HepG2 (cell line): Measurements from ENCODE around the gene SLC6A12. TPM values are rescaled to one million over a fixed set of nuclear protein-coding genes. Genes with fewer than 3 reads are reported as not detected.

ENCODE experiments used
- ATAC-seq: fragments of 200-7000 bp; cut with Tn5 transposase; 3 replicates; pipeline ENCODE4 v1.9.1; 2020; ENCODE audit warnings: mild to moderate bottlenecking, moderate library complexity
- BruUV-seq: library from RNA; stranded (reverse); fragments of 400-500 nt; replicated peaks from 2 replicates; lab custom pipeline; 2021; lab: Mats Ljungman, UMichigan
- CTCF ChIA-PET: fragments of 300-600 bp; formaldehyde crosslinking; extraction: SDS; loops from one replicate; lab custom pipeline; 2021; ENCODE audit warnings: low total read pairs, inconsistent platforms, low intra/inter-chr PET ratio; lab: Yijun Ruan, JAX
- POLR2A ChIA-PET: fragments of 350-600 bp; sonication (Branson Sonifier 250); formaldehyde crosslinking; loops from one replicate; lab custom pipeline; 2020; ENCODE audit warnings: antibody characterized with exemption, inconsistent platforms; lab: Yijun Ruan, JAX
- DNase-seq: peaks from one replicate; pipeline ENCODE4 v3.0.0-alpha.2; 2015; ENCODE audit warnings: low spot score
- FAIRE-seq: peaks from 3 replicates; lab custom pipeline; 2011; peaks lifted over from hg19 to GRCh38; lab: Jason Lieb, UNC
- H2AFZ ChIP-seq: one replicate; pipeline ENCODE4 v1.6.1; 2011; ENCODE audit warnings: low read length, inconsistent platforms
- H3K27ac ChIP-seq: fragments of 300-600 bp; 3 replicates; pipeline ENCODE4 v1.8.0; 2011; ENCODE audit warnings: mixed run types, mild to moderate bottlenecking, mixed read lengths, low read length, inconsistent platforms; ENCODE audit not compliant: insufficient read depth; ENCODE audit errors: extremely low read length
- H3K27me3 ChIP-seq, 2 experiments: fragments of 200-600 bp in 1 of 2; 2 replicates in 1 of 2; 3 replicates in 1 of 2; pipeline versions ENCODE4 v1.6.0 to v1.8.0; 2011; ENCODE audit warnings: low read length in 2 of 2, mild to moderate bottlenecking in 2 of 2, moderate library complexity in 2 of 2, inconsistent platforms in 1 of 2; ENCODE audit not compliant: insufficient read depth in 2 of 2, control insufficient read depth in 1 of 2
- H3K36me3 ChIP-seq, 2 experiments: fragments of 200-600 bp in 1 of 2; replicated peaks in 1 of 2; 2 replicates in 1 of 2; 3 replicates in 1 of 2; pipeline versions ENCODE4 v1.5.1 to v1.8.0; 2011; ENCODE audit warnings: low read length in 2 of 2, inconsistent platforms in 1 of 2; ENCODE audit not compliant: insufficient read depth in 2 of 2, control insufficient read depth in 1 of 2
- H3K4me1 ChIP-seq: 2 replicates; pipeline ENCODE4 v1.5.1; 2012; ENCODE audit warnings: low read length, inconsistent platforms; ENCODE audit not compliant: insufficient read depth
- H3K4me2 ChIP-seq: 2 replicates; pipeline ENCODE4 v1.6.0; 2011; ENCODE audit warnings: low read depth, low read length, inconsistent platforms
- H3K4me3 ChIP-seq, 3 experiments: fragments of 200-600 bp in 1 of 3; sonication (generic), shearing (Covaris generic) in 1 of 3; replicated peaks in 1 of 3; 2 replicates each; pipeline ENCODE4 v1.5.1; 2011 to 2016; ENCODE audit warnings: low read length in 3 of 3, inconsistent platforms in 2 of 3, low read depth in 2 of 3, mild to moderate bottlenecking in 2 of 3, control low read depth in 1 of 3, mixed read lengths in 1 of 3; ENCODE audit not compliant: insufficient read depth in 1 of 3
- H3K79me2 ChIP-seq: one replicate; pipeline ENCODE4 v1.6.1; 2011; ENCODE audit warnings: low read length, inconsistent platforms; ENCODE audit not compliant: insufficient read depth
- H3K9ac ChIP-seq: 2 replicates; pipeline ENCODE4 v1.6.0; 2011; ENCODE audit warnings: mild to moderate bottlenecking, low read depth, low read length, inconsistent platforms; ENCODE audit not compliant: insufficient read depth
- H3K9me3 ChIP-seq: 2 replicates; pipeline ENCODE4 v1.5.1; 2012; ENCODE audit warnings: mild to moderate bottlenecking, low read length
- H4K20me1 ChIP-seq: 2 replicates; pipeline ENCODE4 v1.6.0; 2011; ENCODE audit warnings: inconsistent platforms, mild to moderate bottlenecking, low read length, moderate library complexity; ENCODE audit not compliant: insufficient read depth
- MAFF ChIP-seq: IDR thresholded peaks from 2 replicates; pipeline ENCODE4 v1.6.1; 2011; ENCODE audit warnings: low read depth, low read length, improper control_type of control experiment
- MEF2D ChIP-seq: sonication (generic); formaldehyde crosslinking; IDR thresholded peaks from 2 replicates; pipeline ENCODE4 v1.5.1; 2020; ENCODE audit warnings: mild to moderate bottlenecking, missing genetic modification reagents
- PLRG1 ChIP-seq: fragments of 450-650 bp; conservative IDR thresholded peaks from 2 replicates; pipeline ENCODE4 v1.6.1; 2016
- TSC22D2 ChIP-seq: sonication (generic); formaldehyde crosslinking; IDR thresholded peaks from 2 replicates; pipeline ENCODE4 v1.5.1; 2020; ENCODE audit warnings: missing genetic modification reagents, mild to moderate bottlenecking, borderline replicate concordance
- ZC3H13 ChIP-seq: sonication (generic); formaldehyde crosslinking; IDR thresholded peaks from 2 replicates; pipeline ENCODE4 v1.8.1; 2023; ENCODE audit warnings: mild to moderate bottlenecking, missing genetic modification reagents, moderate library complexity
- ZKSCAN5 ChIP-seq: sonication (generic); formaldehyde crosslinking; IDR thresholded peaks from 2 replicates; pipeline ENCODE4 v1.5.1; 2020; ENCODE audit warnings: mild to moderate bottlenecking, missing genetic modification reagents
- ZMYM2 ChIP-seq: sonication (generic); formaldehyde crosslinking; IDR thresholded peaks from 2 replicates; pipeline ENCODE4 v1.8.0; 2022; ENCODE audit warnings: mild to moderate bottlenecking, missing genetic modification reagents
- ZNF124 ChIP-seq: sonication (generic); formaldehyde crosslinking; IDR thresholded peaks from 2 replicates; pipeline ENCODE4 v1.4.0; 2020; ENCODE audit warnings: missing genetic modification reagents
- ZNF33B ChIP-seq: sonication (generic); formaldehyde crosslinking; IDR thresholded peaks from 2 replicates; pipeline ENCODE4 v1.5.1; 2020; ENCODE audit warnings: mild to moderate bottlenecking, missing genetic modification reagents
- ZNF556 ChIP-seq: sonication (generic); formaldehyde crosslinking; IDR thresholded peaks from 2 replicates; pipeline ENCODE4 v1.4.0; 2020; ENCODE audit warnings: mild to moderate bottlenecking, missing genetic modification reagents, borderline replicate concordance
- ZNF569 ChIP-seq: sonication (generic); formaldehyde crosslinking; IDR thresholded peaks from 2 replicates; pipeline ENCODE4 v1.5.0; 2020; ENCODE audit warnings: mild to moderate bottlenecking, missing genetic modification reagents, moderate library complexity, borderline replicate concordance
- ZNF747 ChIP-seq: sonication (generic); formaldehyde crosslinking; IDR thresholded peaks from 2 replicates; pipeline ENCODE4 v1.8.1; 2023; ENCODE audit warnings: missing genetic modification reagents, mild to moderate bottlenecking, borderline replicate concordance
- WGBS: methylation state at CpG from one replicate; pipeline ENCODE4 v1.1.6; 2017; ENCODE audit warnings: low lambda C conversion rate; 5-methylcytosine and 5-hydroxymethylcytosine counted together
- in situ Hi-C: cut with HindIII; loops from 2 replicates; pipeline ENCODE4 v1.10.0; 2017; ENCODE audit warnings: low pct_unique_long_range_greater_than_20kb; ENCODE audit not compliant: extremely low pct_ligation_motif_present
- intact Hi-C: fragments of 100-400 bp; cut with micrococcal nuclease; formaldehyde crosslinking; loops from one replicate; pipeline ENCODE4 v1.10.0; 2022; ENCODE audit not compliant: unreplicated experiment
- polyA plus RNA-seq, 8 experiments: library from polyadenylated mRNA; depleted of rRNA in 3 of 8; stranded (reverse) in 7 of 8; unstranded in 1 of 8; fragments of >200 nt; fragmentation: Illumina TruSeq in 4 of 8; extraction: Trizol in 4 of 8; gene quantifications; 2 replicates each; pipeline versions ENCODE4 v1.2.1 to v1.2.3, GENCODE V29; 2011 to 2016; ENCODE audit warnings: low read depth in 4 of 8, missing spikeins in 1 of 8, mixed read lengths in 1 of 8; ENCODE audit not compliant: insufficient read depth in 1 of 8
- total RNA-seq, 5 experiments: library from RNA; depleted of rRNA; stranded (reverse); fragments of >200 nt; fragmentation: Illumina TruSeq; extraction: Trizol; gene quantifications; 2 replicates each; pipeline ENCODE4 v1.2.3, GENCODE V29; 2016; ENCODE audit warnings: low read depth in 1 of 5
- TF ChIP-seq, protein P1 (sequence below): sonication (generic); formaldehyde crosslinking; IDR thresholded peaks from 2 replicates; pipeline ENCODE4 v1.5.0; 2020; ENCODE audit warnings: mild to moderate bottlenecking, missing genetic modification reagents, borderline replicate concordance
- TF ChIP-seq, protein P2 (sequence below): IDR thresholded peaks from 2 replicates; pipeline ENCODE4 v1.6.1; 2012; ENCODE audit warnings: low read length, improper control_type of control experiment
- TF ChIP-seq, protein P3 (sequence below): sonication (generic); formaldehyde crosslinking; IDR thresholded peaks from 2 replicates; pipeline ENCODE4 v1.4.0; 2020; ENCODE audit warnings: missing genetic modification reagents, low read depth, mild to moderate bottlenecking, borderline replicate concordance
- TF ChIP-seq, protein P4 (sequence below): sonication (generic); formaldehyde crosslinking; IDR thresholded peaks from 2 replicates; pipeline ENCODE4 v1.4.0; 2020; ENCODE audit warnings: missing genetic modification reagents; ENCODE audit errors: not compliant biosample characterization

SLC6A12 gene
- total and polyA plus RNA-seq, 2 of the 13 experiments (the other 11 are each of a cell fraction or from before 2014, with no cell fraction given) = 3.7 to 18.8 TPM

DNA sequence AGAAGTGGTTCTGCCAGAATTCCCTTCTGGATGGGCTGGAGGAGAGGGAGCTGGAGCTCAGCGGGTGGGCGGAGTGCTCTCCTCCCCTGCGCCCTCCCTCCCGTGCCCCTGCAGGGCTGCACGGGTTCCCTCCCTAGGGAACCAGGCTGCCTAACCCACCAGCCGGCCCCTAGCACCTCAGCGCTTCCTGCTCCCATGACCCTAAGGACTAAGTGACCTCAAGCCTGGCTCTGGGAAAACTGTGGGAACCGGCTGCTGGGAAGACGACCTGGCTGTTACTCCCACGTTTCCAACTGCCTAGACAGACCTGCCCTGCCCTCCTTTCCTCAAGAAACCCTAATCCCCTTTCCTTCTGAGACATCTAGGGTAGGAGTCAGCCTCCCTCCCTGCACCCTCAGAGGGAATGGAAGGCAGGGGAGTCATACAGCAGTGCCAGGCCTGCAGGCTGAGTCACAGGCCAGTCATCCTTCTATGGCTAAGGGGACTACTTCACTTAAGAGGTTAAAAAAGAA is 31.5 kb downstream of the SLC6A12 start (continued):
- TF ChIP-seq, protein P1, sequence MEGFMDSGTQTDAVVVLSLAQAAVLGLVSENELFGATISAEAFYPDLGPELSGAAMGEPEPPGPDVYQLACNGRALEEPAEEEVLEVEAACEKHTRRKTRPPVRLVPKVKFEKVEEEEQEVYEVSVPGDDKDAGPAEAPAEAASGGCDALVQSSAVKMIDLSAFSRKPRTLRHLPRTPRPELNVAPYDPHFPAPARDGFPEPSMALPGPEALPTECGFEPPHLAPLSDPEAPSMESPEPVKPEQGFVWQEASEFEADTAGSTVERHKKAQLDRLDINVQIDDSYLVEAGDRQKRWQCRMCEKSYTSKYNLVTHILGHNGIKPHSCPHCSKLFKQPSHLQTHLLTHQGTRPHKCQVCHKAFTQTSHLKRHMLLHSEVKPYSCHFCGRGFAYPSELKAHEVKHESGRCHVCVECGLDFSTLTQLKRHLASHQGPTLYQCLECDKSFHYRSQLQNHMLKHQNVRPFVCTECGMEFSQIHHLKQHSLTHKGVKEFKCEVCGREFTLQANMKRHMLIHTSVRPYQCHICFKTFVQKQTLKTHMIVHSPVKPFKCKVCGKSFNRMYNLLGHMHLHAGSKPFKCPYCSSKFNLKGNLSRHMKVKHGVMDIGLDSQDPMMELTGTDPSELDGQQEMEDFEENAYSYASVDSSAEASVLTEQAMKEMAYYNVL (CRISPR knock-in tag) = no peak
- TF ChIP-seq ZNF569 = no peak

DNA sequence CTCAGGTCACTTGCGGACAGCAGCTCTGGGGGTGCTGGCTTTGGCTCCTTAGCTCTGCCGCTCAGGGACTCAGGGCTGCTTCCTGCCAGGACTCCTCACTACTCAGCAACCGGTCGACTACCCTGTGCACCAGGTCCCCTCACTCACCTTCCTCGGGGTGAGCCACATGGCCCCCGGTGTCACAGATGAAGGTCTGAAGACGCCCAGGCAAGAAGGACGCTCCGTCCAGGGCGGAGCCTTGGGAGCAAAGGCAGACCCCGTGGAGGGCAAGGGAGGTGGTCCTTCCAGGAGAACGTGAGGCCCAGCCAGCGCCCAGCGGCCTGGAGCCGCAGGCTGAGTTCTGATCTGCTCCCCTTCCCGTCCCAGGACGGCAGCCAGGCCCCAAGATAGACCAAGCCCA is 32.0 kb downstream of the SLC6A12 start:
- Histone ChIP-seq H3K27me3 (peaks cover 15 to 47% of the 10 kb centered on the region in 2 experiments; a peak in 4 of 5 replicates), H3K9ac (no peak overlapping the region), H4K20me1 (no peaks in the 10 kb centered on the region), H3K4me3 (no peak overlapping the region), H3K27ac (no peak overlapping the region), H3K79me2 (no peaks in the 10 kb centered on the region), H3K4me2 (no peak overlapping the region), H3K9me3 (no peaks in the 10 kb centered on the region), H2AFZ (no peak overlapping the region), H3K36me3 (no peaks in the 10 kb centered on the region), H3K4me1 (peaks cover 20% of the 10 kb centered on the region)
- DNase-seq (no peak), ATAC-seq (no peak), FAIRE-seq (no peak)
- ChIA-PET POLR2A (no interaction called here), CTCF (no interaction called here)
- WGBS = 55% methylated on average over 15 of the region's 17 CpGs
- in situ Hi-C loops (no loop called here), intact Hi-C loops (no loop called here)
- no TSS peak for BruUV-seq
- TF ChIP-seq ZNF33B (CRISPR knock-in tag) = no peak
- TF ChIP-seq PLRG1 = no peak
- no peak for TF ChIP-seq ZNF556
- TF ChIP-seq ZMYM2 = no peak
- no peak for TF ChIP-seq ZC3H13 (CRISPR knock-in tag)
- TF ChIP-seq ZNF747 (CRISPR knock-in tag) = no peak
- TF ChIP-seq, protein P2, sequence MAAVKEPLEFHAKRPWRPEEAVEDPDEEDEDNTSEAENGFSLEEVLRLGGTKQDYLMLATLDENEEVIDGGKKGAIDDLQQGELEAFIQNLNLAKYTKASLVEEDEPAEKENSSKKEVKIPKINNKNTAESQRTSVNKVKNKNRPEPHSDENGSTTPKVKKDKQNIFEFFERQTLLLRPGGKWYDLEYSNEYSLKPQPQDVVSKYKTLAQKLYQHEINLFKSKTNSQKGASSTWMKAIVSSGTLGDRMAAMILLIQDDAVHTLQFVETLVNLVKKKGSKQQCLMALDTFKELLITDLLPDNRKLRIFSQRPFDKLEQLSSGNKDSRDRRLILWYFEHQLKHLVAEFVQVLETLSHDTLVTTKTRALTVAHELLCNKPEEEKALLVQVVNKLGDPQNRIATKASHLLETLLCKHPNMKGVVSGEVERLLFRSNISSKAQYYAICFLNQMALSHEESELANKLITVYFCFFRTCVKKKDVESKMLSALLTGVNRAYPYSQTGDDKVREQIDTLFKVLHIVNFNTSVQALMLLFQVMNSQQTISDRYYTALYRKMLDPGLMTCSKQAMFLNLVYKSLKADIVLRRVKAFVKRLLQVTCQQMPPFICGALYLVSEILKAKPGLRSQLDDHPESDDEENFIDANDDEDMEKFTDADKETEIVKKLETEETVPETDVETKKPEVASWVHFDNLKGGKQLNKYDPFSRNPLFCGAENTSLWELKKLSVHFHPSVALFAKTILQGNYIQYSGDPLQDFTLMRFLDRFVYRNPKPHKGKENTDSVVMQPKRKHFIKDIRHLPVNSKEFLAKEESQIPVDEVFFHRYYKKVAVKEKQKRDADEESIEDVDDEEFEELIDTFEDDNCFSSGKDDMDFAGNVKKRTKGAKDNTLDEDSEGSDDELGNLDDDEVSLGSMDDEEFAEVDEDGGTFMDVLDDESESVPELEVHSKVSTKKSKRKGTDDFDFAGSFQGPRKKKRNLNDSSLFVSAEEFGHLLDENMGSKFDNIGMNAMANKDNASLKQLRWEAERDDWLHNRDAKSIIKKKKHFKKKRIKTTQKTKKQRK = no peak
- no peak for TF ChIP-seq ZNF124 (CRISPR knock-in tag)
- TF ChIP-seq MEF2D (CRISPR knock-in tag) = no peak
- TF ChIP-seq MAFF = no peak
- no peak for TF ChIP-seq TSC22D2 (CRISPR knock-in tag)
- TF ChIP-seq, protein P3, sequence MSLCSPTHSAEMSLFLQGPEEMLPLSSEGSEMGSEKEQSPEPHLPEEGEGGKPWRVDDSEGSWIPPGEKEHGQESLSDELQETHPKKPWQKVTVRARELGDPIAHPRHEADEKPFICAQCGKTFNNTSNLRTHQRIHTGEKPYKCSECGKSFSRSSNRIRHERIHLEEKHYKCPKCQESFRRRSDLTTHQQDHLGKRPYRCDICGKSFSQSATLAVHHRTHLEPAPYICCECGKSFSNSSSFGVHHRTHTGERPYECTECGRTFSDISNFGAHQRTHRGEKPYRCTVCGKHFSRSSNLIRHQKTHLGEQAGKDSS (CRISPR knock-in tag) = no peak
- TF ChIP-seq ZKSCAN5 (CRISPR knock-in tag) = no peak
- TF ChIP-seq, protein P4, sequence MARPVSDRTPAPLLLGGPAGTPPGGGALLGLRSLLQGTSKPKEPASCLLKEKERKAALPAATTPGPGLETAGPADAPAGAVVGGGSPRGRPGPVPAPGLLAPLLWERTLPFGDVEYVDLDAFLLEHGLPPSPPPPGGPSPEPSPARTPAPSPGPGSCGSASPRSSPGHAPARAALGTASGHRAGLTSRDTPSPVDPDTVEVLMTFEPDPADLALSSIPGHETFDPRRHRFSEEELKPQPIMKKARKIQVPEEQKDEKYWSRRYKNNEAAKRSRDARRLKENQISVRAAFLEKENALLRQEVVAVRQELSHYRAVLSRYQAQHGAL (CRISPR knock-in tag) = no peak
